PFSK-1 (cell line): ENCODE results near the gene GPR25.

Experiments
- FOXP2 ChIP-seq: optimal IDR thresholded peaks from 2 replicates; pipeline ENCODE3; 2011; ENCODE audit warnings: borderline replicate concordance, control low read depth, inconsistent platforms; ENCODE audit not compliant: insufficient read depth; ENCODE audit errors: extremely low read length, extremely low read depth
- POLR2AphosphoS5 ChIP-seq: IDR thresholded peaks from 2 replicates; pipeline ENCODE4 v1.6.1; 2012; ENCODE audit warnings: low read depth, mild to moderate bottlenecking, control low read depth, low read length, moderate library complexity
- SIN3A ChIP-seq: IDR thresholded peaks from 2 replicates; pipeline ENCODE4 v1.6.1; 2012; ENCODE audit warnings: mild to moderate bottlenecking, low read length, moderate library complexity, borderline replicate concordance; ENCODE audit not compliant: insufficient read depth
- TAF1 ChIP-seq: IDR thresholded peaks from 2 replicates; pipeline ENCODE4 v1.6.1; 2012; ENCODE audit warnings: low read length, control low read depth, borderline replicate concordance; ENCODE audit not compliant: insufficient read depth
- TF ChIP-seq, protein P1 (sequence below), 2 experiments: IDR thresholded peaks; 2 replicates each; pipeline versions ENCODE4 v1.6.1 to v1.8.0; 2011 to 2012; ENCODE audit warnings: low read depth in 2 of 2, low read length in 2 of 2, control low read depth in 1 of 2, inconsistent platforms in 1 of 2, mild to moderate bottlenecking in 1 of 2, moderate library complexity in 1 of 2; ENCODE audit not compliant: insufficient read depth in 1 of 2

DNA sequence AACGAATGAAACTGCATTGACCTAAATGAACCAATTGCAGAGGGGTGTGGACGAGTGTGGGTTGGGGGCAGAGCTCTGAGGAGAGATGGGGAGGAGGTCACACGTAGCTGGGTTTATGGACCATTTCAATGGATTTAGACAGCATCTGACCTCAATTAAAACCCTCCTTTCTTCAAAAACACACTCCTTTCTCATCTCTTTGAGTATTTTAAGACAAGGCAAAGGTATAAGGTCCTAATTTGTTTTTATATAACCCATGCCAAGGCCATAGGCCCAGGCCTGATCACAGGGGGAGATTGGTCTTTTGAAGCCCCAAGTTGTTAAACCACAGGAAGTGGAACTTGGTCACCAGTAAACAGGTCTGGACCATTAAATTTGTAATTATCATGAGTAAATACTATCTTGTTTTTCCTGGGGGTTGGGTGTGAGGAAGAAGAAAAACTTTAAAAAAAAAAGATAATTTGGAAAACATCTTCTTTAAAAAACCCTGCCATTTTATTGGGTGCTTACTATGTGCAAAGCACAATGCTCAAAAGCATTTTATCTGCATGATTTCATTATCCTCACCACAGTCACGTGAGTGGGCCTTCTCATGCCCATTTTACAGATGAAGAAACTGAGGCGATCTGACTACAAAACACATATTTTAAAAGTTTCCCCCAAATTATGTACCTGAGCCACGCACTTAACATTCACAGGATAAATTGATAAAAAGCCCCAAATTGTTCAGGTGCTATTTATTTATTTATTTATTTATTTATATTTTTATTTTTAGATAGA, 13.0 kb downstream of the GPR25 start:
- no peak for TF ChIP-seq SIN3A
- TF ChIP-seq TAF1, result no peak
- TF ChIP-seq, protein P1, sequence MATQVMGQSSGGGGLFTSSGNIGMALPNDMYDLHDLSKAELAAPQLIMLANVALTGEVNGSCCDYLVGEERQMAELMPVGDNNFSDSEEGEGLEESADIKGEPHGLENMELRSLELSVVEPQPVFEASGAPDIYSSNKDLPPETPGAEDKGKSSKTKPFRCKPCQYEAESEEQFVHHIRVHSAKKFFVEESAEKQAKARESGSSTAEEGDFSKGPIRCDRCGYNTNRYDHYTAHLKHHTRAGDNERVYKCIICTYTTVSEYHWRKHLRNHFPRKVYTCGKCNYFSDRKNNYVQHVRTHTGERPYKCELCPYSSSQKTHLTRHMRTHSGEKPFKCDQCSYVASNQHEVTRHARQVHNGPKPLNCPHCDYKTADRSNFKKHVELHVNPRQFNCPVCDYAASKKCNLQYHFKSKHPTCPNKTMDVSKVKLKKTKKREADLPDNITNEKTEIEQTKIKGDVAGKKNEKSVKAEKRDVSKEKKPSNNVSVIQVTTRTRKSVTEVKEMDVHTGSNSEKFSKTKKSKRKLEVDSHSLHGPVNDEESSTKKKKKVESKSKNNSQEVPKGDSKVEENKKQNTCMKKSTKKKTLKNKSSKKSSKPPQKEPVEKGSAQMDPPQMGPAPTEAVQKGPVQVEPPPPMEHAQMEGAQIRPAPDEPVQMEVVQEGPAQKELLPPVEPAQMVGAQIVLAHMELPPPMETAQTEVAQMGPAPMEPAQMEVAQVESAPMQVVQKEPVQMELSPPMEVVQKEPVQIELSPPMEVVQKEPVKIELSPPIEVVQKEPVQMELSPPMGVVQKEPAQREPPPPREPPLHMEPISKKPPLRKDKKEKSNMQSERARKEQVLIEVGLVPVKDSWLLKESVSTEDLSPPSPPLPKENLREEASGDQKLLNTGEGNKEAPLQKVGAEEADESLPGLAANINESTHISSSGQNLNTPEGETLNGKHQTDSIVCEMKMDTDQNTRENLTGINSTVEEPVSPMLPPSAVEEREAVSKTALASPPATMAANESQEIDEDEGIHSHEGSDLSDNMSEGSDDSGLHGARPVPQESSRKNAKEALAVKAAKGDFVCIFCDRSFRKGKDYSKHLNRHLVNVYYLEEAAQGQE (IDR thresholded peaks at IDR 0.05; ENCODE audit: insufficient read depth in 1 of 2, low read depth in 2 of 2, low read length in 2 of 2), result no peak
- TF ChIP-seq POLR2AphosphoS5, result no peak
- TF ChIP-seq FOXP2, result no peak
